ENCODE data around the gene ZNF793.
A peak's percentile ranks its signal among the peaks of the same experiment; 100 is the strongest.

Gene ZNF793

DNA sequence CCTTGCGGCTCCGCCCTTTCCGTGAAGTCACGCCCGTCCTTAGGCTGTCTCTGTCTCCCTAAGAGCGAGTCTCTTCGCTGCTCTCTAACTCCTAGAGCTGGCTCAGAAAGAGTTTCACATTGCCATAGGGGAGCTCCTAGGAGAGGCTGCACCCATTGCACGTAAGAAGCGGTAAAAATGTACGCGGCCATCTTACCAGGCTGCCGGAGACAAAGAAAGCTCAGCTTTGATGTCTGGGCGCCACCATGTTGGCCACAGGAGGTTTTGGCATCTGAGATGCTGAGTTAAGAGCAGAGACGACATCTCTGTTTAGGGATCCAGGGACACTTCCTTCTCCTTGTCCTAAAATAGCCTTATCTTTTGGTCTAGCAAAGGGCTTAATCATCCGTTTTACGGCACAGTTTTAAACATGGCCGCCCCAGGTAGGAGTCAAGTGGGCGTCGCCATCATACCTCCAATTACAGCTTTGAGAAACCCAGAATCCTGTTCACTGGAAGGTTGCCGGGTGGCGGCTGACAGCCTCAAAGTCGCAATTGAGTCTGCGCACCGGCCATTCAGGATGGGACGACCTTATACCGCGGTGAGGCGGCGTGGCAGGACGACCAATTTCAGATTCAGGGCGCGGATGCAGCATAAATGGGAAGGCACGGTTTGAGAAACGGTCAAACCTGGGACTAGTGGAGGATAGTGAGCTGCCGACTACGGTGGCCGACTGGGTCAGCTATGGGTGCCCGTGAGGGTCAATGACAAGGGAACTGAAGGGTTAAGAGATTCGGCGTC is at the start of gene ZNF793 (continued):
- TF ChIP-seq, protein P1, sequence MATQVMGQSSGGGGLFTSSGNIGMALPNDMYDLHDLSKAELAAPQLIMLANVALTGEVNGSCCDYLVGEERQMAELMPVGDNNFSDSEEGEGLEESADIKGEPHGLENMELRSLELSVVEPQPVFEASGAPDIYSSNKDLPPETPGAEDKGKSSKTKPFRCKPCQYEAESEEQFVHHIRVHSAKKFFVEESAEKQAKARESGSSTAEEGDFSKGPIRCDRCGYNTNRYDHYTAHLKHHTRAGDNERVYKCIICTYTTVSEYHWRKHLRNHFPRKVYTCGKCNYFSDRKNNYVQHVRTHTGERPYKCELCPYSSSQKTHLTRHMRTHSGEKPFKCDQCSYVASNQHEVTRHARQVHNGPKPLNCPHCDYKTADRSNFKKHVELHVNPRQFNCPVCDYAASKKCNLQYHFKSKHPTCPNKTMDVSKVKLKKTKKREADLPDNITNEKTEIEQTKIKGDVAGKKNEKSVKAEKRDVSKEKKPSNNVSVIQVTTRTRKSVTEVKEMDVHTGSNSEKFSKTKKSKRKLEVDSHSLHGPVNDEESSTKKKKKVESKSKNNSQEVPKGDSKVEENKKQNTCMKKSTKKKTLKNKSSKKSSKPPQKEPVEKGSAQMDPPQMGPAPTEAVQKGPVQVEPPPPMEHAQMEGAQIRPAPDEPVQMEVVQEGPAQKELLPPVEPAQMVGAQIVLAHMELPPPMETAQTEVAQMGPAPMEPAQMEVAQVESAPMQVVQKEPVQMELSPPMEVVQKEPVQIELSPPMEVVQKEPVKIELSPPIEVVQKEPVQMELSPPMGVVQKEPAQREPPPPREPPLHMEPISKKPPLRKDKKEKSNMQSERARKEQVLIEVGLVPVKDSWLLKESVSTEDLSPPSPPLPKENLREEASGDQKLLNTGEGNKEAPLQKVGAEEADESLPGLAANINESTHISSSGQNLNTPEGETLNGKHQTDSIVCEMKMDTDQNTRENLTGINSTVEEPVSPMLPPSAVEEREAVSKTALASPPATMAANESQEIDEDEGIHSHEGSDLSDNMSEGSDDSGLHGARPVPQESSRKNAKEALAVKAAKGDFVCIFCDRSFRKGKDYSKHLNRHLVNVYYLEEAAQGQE (tag by site-specific recombination; IDR thresholded peaks at IDR 0.05) = 0 out of 2 replicates have a peak, but pooled peaks have one; percentile 81
- TF ChIP-seq ZNF138 (tag by site-specific recombination; IDR thresholded peaks at IDR 0.05; ENCODE audit: borderline replicate concordance) (no peak), SCRT2 (tag by site-specific recombination; IDR thresholded peaks at IDR 0.05) (no peak), GLI2 (tag by site-specific recombination; IDR thresholded peaks at IDR 0.05; ENCODE audit: borderline replicate concordance, low read depth) (no peak), GLIS2 (tag by site-specific recombination; IDR thresholded peaks at IDR 0.05) (peak; percentile 67; the same call in 1 of the 2 replicates), ZNF664 (tag by site-specific recombination; IDR thresholded peaks at IDR 0.05) (peak; percentile 68; the same call in 1 of the 2 replicates), ZNF843 (tag by site-specific recombination; IDR thresholded peaks at IDR 0.05) (peak; percentile 79), GFI1B (tag by site-specific recombination; IDR thresholded peaks at IDR 0.05) (peak; percentile 75; the same call in 1 of the 2 replicates), EGR2 (tag by site-specific recombination; IDR thresholded peaks at IDR 0.05; ENCODE audit: low read depth) (peak; percentile 90), ZNF514 (tag by site-specific recombination; IDR thresholded peaks at IDR 0.05) (0 out of 2 replicates have a peak, but pooled peaks have one; percentile 6), ZNF114 (tag by site-specific recombination; IDR thresholded peaks at IDR 0.05) (no peak), ZNF560 (tag by site-specific recombination; IDR thresholded peaks at IDR 0.05; ENCODE audit: borderline replicate concordance) (no peak), ZNF785 (tag by site-specific recombination; IDR thresholded peaks at IDR 0.05) (peak; percentile 84), HIC1 (tag by site-specific recombination; IDR thresholded peaks at IDR 0.05) (no peak), ZFP41 (tag by site-specific recombination; IDR thresholded peaks at IDR 0.05; ENCODE audit: borderline replicate concordance) (no peak), OSR2 (tag by site-specific recombination; IDR thresholded peaks at IDR 0.05) (no peak; the same call in 1 of the 2 replicates), ZBTB49 (tag by site-specific recombination; IDR thresholded peaks at IDR 0.05; ENCODE audit: low read depth) (no peak), ZNF571 (tag by site-specific recombination; IDR thresholded peaks at IDR 0.05) (no peak), ZNF19 (tag by site-specific recombination; IDR thresholded peaks at IDR 0.05; ENCODE audit: low read depth) (peak; percentile 84; the same call in 1 of the 2 replicates), PRDM2 (tag by site-specific recombination; IDR thresholded peaks at IDR 0.05; ENCODE audit: borderline replicate concordance) (no peak), MZF1 (tag by site-specific recombination; IDR thresholded peaks at IDR 0.05; ENCODE audit: borderline replicate concordance) (peak; percentile 15), ZBTB21 (tag by site-specific recombination; IDR thresholded peaks at IDR 0.05) (peak; percentile 73)
- TF ChIP-seq, protein P2, sequence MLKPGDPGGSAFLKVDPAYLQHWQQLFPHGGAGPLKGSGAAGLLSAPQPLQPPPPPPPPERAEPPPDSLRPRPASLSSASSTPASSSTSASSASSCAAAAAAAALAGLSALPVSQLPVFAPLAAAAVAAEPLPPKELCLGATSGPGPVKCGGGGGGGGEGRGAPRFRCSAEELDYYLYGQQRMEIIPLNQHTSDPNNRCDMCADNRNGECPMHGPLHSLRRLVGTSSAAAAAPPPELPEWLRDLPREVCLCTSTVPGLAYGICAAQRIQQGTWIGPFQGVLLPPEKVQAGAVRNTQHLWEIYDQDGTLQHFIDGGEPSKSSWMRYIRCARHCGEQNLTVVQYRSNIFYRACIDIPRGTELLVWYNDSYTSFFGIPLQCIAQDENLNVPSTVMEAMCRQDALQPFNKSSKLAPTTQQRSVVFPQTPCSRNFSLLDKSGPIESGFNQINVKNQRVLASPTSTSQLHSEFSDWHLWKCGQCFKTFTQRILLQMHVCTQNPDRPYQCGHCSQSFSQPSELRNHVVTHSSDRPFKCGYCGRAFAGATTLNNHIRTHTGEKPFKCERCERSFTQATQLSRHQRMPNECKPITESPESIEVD (tag by site-specific recombination; IDR thresholded peaks at IDR 0.05) = no peak; the same call in 1 of the 2 replicates
